ENCODE results near the gene SLC25A30.
"Not testable (repeated sequence)": the region's sequence is repeated elsewhere in the genome, so short reads cannot be mapped to it uniquely, and the experiment has no call there.

SLC25A30 gene

GRCh38 chr13:45388664-45389063, 29.5 kb downstream of the SLC25A30 start:
- no peak overlapping the region for H3K27ac ChIP-seq
- TF ChIP-seq ZFX (IDR thresholded peaks at IDR 0.05) (no peak), CTCF (conservative IDR thresholded peaks at IDR 0.05) (no peak)

GRCh38 chr13:45386892-45387575, 31.1 kb downstream of the SLC25A30 start:
- not testable (repeated sequence) for H3K27ac ChIP-seq

GRCh38 chr13:45385907-45386553, 32.1 kb downstream of the SLC25A30 start:
- H3K27ac ChIP-seq: no peak overlapping the region
- TF ChIP-seq ZFX (IDR thresholded peaks at IDR 0.05) (no peak), CTCF (conservative IDR thresholded peaks at IDR 0.05) (no peak)

GRCh38 chr13:45385320-45385719, 32.9 kb downstream of the SLC25A30 start:
- TF ChIP-seq CTCF (conservative IDR thresholded peaks at IDR 0.05): no peak
- TF ChIP-seq ZFX (IDR thresholded peaks at IDR 0.05): no peak
- no peak overlapping the region for H3K27ac ChIP-seq

- H3K27ac ChIP-seq: no peak overlapping the region
- TF ChIP-seq ZFX (IDR thresholded peaks at IDR 0.05): no peak
- no peak for TF ChIP-seq CTCF (conservative IDR thresholded peaks at IDR 0.05)
Observed at GRCh38 chr13:45384474-45385174, 33.5 kb downstream of the SLC25A30 start.

GRCh38 chr13:45382739-45383138, 35.4 kb downstream of the SLC25A30 start:
- H3K27ac ChIP-seq: not testable (repeated sequence)

- TF ChIP-seq CTCF (conservative IDR thresholded peaks at IDR 0.05) (no peak), ZFX (IDR thresholded peaks at IDR 0.05) (no peak)
- no peak overlapping the region for H3K27ac ChIP-seq
Observed at GRCh38 chr13:45381196-45381595, 37.0 kb downstream of the SLC25A30 start.

GRCh38 chr13:45380708-45381107, 37.5 kb downstream of the SLC25A30 start:
- not testable (repeated sequence) for H3K27ac ChIP-seq

- not testable (repeated sequence) for H3K27ac ChIP-seq
Observed at GRCh38 chr13:45379516-45379915, 38.7 kb downstream of the SLC25A30 start.

- H3K27ac ChIP-seq: not testable (repeated sequence)
Observed at GRCh38 chr13:45378786-45379185, 39.4 kb downstream of the SLC25A30 start.

GRCh38 chr13:45377314-45377713, 40.9 kb downstream of the SLC25A30 start:
- not testable (repeated sequence) for H3K27ac ChIP-seq

GRCh38 chr13:45376651-45377050, 41.5 kb downstream of the SLC25A30 start:
- not testable (repeated sequence) for H3K27ac ChIP-seq

All from C4-2B (cell line).